ENCODE results near the gene COIL.

GRCh38 chr17:56899403-56899802 lies 61.4 kb downstream of the COIL start:
- TF ChIP-seq POLR2A (IDR thresholded peaks at IDR 0.05; ENCODE audit: extremely low read depth, insufficient read length) (no peak), CTCF (IDR thresholded peaks at IDR 0.05; ENCODE audit: low read depth, low read length) (no peak)

All from NB4 (cell line).